Pancreas (tissue), 10 donors: ENCODE results near the gene UVRAG. TPM values are rescaled to one million over a fixed set of nuclear protein-coding genes. Genes with fewer than 3 reads are reported as not detected.

Experiments used
- ATAC-seq, 4 donors: fragments of 200-7000 bp; cut with Tn5 transposase; one replicate each; pipeline versions ENCODE4 v1.8.0 to v1.9.1; 2020; ENCODE audit warnings: mild to moderate bottlenecking in 4 of 4, moderate library complexity in 4 of 4
- DNase-seq, 6 donors: peaks; one replicate each; pipeline ENCODE4 v3.0.0-alpha.2; 2020
- FAIRE-seq: peaks from 2 replicates; lab custom pipeline; 2012; peaks lifted over from hg19 to GRCh38; lab: Jason Lieb, UNC
- H3K27ac ChIP-seq, 4 donors: fragments of 200-600 bp; sonication (generic); 1 replicate in 3 of 4; 2 replicates in 1 of 4; pipeline versions ENCODE4 v1.5.0 to v1.8.0; 2020
- H3K27me3 ChIP-seq, 4 donors: fragments of 200-600 bp; one replicate each; pipeline ENCODE4 v1.8.0; 2021
- H3K36me3 ChIP-seq, 3 donors: fragments of 200-600 bp; sonication (generic) in 1 of 3; one replicate each; pipeline versions ENCODE4 v1.5.0 to v1.8.0; 2020 to 2021
- H3K4me1 ChIP-seq, 3 donors: fragments of 200-600 bp; one replicate each; pipeline ENCODE4 v1.8.0; 2021
- H3K4me3 ChIP-seq, 4 donors: fragments of 200-600 bp; sonication (generic) in 2 of 4; one replicate each; pipeline versions ENCODE4 v1.5.0 to v1.8.0; 2020 to 2021
- H3K9me3 ChIP-seq, 4 donors: fragments of 200-600 bp; one replicate each; pipeline ENCODE4 v1.8.0; 2021
- WGBS, 2 donors: extraction: QIAGEN DNeasy Blood & Tissue Kit; methylation state at CpG; one replicate each; pipeline ENCODE4 v1.1.7; 2013; 5-methylcytosine and 5-hydroxymethylcytosine counted together
- intact Hi-C, 3 donors: fragments of 100-400 bp; cut with DNase I; formaldehyde crosslinking; loops; one replicate each; pipeline versions ENCODE4 v1.11.1 to v1.14.2; 2022
- polyA plus RNA-seq, 2 donors: library from polyadenylated mRNA; stranded (reverse); fragments of 200-250 nt; gene quantifications; one replicate each; pipeline ENCODE4 v1.2.3, GENCODE V29; 2013
- total RNA-seq, 6 donors: library from RNA; stranded (reverse); fragmentation: NEBNext Ultra II Directional in 4 of 6; extraction: Animal tissue kit (Norgen Biotek cat#: 25700) in 4 of 6; gene quantifications; one replicate each; pipeline versions ENCODE4 v1.2.1 to v1.2.4, GENCODE V29; 2021 to 2023
- TF ChIP-seq, protein P1 (sequence below), 4 donors: fragments of 200-600 bp; sonication (generic) in 3 of 4; IDR thresholded peaks; one replicate each; pipeline versions ENCODE4 v1.5.0 to v1.8.0; 2021; ENCODE audit warnings: antibody characterized with exemption in 4 of 4
- donor health status: healthy with polysubstance abuse.
- donor health status: DM: no; HTN: no; CAD: no; lungs with moderate emphysema.
- donor health status: DM: no; HTN: no; CAD: no.
- donor health status: control.
- donor health status: control.
- donor health status: Bipolar disorder and iron deficiency.
- donor health status: DM: yes; HTN: yes; CAD: no.
- donor health status: DM: no; HTN: no; CAD: no.
- donor health status: DM: no; HTN: no; CAD: no.
- donor health status: DM: yes; HTN: yes; CAD: no.

The UVRAG gene
- total and polyA plus RNA-seq, 8 donors, result 3.3 to 17.2 (median 7.6) TPM

DNA sequence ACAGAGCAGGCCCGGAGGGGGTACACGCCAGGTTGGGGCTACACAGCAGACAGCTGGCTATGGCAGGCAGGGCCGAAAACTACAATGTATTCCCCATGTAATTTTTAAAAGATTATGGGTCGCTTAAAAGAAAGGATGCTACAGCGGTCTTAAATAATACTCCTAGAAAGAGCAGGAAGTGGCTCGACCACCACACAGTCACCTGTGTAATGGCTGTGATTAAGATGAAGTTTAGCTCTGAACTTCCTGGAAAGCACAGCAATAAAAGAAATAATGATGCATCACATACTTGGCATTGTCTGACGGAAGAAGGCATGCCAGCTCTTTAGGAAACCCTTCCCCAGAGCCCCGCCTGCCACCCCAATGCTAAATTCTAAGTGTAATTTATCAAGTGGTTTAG is 358.7 kb downstream of the UVRAG start:
- intact Hi-C loops, result no loop called here
- 82 to 85% methylated on average over 8 of the region's 8 CpGs for WGBS, 2 donors
- no peaks in the 10 kb centered on the region for H3K36me3 ChIP-seq
- no peaks in the 10 kb centered on the region for H3K9me3 ChIP-seq
- ATAC-seq, result no peak
- no peak overlapping the region for H3K27ac ChIP-seq
- no peaks in the 10 kb centered on the region for H3K4me1 ChIP-seq
- TF ChIP-seq, protein P1, sequence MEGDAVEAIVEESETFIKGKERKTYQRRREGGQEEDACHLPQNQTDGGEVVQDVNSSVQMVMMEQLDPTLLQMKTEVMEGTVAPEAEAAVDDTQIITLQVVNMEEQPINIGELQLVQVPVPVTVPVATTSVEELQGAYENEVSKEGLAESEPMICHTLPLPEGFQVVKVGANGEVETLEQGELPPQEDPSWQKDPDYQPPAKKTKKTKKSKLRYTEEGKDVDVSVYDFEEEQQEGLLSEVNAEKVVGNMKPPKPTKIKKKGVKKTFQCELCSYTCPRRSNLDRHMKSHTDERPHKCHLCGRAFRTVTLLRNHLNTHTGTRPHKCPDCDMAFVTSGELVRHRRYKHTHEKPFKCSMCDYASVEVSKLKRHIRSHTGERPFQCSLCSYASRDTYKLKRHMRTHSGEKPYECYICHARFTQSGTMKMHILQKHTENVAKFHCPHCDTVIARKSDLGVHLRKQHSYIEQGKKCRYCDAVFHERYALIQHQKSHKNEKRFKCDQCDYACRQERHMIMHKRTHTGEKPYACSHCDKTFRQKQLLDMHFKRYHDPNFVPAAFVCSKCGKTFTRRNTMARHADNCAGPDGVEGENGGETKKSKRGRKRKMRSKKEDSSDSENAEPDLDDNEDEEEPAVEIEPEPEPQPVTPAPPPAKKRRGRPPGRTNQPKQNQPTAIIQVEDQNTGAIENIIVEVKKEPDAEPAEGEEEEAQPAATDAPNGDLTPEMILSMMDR (IDR thresholded peaks at IDR 0.05), result no peak
- H3K4me3 ChIP-seq, result no peak overlapping the region
- DNase-seq, result no peak
- no peak for FAIRE-seq
- no peaks in the 10 kb centered on the region for H3K27me3 ChIP-seq

DNA sequence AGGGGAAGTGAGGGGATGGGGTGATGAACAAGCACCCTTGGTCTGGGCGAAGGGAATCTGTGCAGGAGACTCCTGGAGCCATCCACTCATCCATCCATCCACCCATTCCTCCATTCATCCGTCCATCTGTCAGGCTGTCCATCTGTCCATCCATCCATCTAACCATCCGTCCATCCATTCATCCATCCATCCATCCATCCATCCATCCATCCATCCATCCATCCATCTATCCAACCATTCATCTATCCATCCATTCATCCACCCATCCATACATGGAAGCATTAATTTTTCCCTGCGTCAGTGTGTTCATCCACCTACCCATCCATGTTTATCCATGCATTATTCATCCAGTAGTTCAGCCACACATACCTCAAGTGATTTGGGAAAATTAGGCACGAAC is 359.3 kb downstream of the UVRAG start:
- H3K9me3 ChIP-seq, result no peaks in the 10 kb centered on the region
- H3K27me3 ChIP-seq, result no peaks in the 10 kb centered on the region
- no peak overlapping the region for H3K27ac ChIP-seq
- intact Hi-C loops, result no loop called here
- no peak for FAIRE-seq
- WGBS, 2 donors, result 78 to 83% methylated on average over 5 of the region's 5 CpGs
- ATAC-seq, result no peak
- H3K36me3 ChIP-seq, result no peaks in the 10 kb centered on the region
- H3K4me3 ChIP-seq, result no peak overlapping the region
- TF ChIP-seq, protein P1 (IDR thresholded peaks at IDR 0.05), result no peak
- no peak for DNase-seq
- H3K4me1 ChIP-seq, result no peaks in the 10 kb centered on the region

DNA sequence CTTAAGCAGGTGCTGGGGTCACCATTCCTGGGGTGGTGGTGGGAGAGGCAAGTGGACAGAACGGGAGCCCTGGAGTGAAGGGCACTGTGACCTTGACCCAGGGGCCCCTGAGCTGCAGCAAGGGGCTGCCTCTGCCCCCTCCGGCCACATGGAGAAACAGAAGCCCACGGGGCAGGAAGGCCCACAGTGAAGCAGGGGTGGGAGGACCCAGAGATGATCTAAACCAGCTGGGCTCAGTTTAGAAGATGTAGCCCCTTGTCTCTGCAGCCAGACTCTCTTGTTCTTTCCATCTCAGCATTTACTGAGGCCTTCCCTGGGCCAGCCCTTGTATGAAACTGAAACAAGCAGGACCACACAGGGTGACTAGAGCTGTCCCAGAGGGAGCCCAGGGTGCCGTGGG is 360.8 kb downstream of the UVRAG start:
- TF ChIP-seq, protein P1 (IDR thresholded peaks at IDR 0.05), result no peak
- Histone ChIP-seq H3K9me3 (no peaks in the 10 kb centered on the region), H3K36me3 (no peaks in the 10 kb centered on the region), H3K27ac (no peak overlapping the region), H3K4me3 (no peak overlapping the region), H3K27me3 (no peaks in the 10 kb centered on the region), H3K4me1 (no peaks in the 10 kb centered on the region)
- DNase-seq (no peak), ATAC-seq (no peak), FAIRE-seq (no peak)
- intact Hi-C loops, result no loop called here
- 72 to 83% methylated on average over 4 of the region's 4 CpGs for WGBS, 2 donors

DNA sequence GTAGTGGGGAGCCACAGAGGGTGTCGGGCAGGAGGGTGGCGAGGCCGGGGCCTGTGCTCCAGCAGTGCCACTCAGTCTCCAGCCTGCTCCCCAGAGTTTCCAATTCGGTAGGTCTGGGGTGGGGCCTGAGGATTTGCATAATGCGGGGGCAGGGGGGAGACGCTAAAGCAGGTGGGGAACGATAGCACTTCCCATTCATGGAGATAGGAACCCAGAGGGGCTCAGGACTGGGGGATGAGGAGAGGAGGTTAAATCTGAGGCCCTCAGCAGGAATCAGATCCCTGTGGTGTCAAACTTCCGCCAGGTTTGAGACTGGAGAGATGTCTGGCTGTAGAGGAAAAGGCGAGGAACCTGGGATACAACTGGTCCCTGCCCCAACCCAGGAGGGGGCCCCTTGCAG is 361.5 kb downstream of the UVRAG start:
- Histone ChIP-seq H3K9me3 (no peaks in the 10 kb centered on the region), H3K4me1 (no peaks in the 10 kb centered on the region), H3K4me3 (no peak overlapping the region), H3K27me3 (no peaks in the 10 kb centered on the region), H3K36me3 (no peaks in the 10 kb centered on the region), H3K27ac (no peak overlapping the region)
- DNase-seq (no peak), FAIRE-seq (no peak), ATAC-seq (no peak)
- 89 to 90% methylated on average over 9 of the region's 9 CpGs for WGBS, 2 donors
- intact Hi-C loops, result no loop called here
- TF ChIP-seq, protein P1 (IDR thresholded peaks at IDR 0.05), result no peak

DNA sequence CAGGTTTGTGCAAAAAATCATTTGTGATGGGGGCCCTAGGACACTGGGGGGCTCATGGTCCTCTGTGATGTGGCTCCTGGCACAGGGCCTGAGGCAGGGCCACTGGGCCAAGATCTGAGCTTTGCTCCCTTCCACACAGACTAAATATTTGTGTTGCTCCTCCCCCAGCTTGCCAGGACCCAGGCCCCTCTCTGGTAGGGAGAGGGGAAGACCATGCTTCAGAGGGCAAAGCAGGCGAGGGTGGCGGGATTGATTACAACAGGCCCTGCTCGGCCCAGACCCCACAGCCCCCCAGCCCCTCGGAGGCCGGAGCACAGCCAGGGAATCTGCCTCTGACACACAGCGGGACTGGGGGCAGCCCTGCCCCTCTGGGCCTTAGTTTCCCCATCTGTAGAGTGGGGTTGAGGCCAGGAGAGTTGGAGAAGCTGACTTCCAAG is 362.3 kb downstream of the UVRAG start:
- no peak for FAIRE-seq
- Histone ChIP-seq H3K9me3 (no peaks in the 10 kb centered on the region), H3K27ac (no peak overlapping the region), H3K4me1 (no peaks in the 10 kb centered on the region), H3K4me3 (no peak overlapping the region), H3K36me3 (no peaks in the 10 kb centered on the region), H3K27me3 (no peaks in the 10 kb centered on the region)
- no peak for ATAC-seq
- WGBS, 2 donors, result 87 to 89% methylated on average over 6 of the region's 6 CpGs
- DNase-seq, result no peak
- TF ChIP-seq, protein P1 (IDR thresholded peaks at IDR 0.05), result no peak
- intact Hi-C loops, result no loop called here
